ENCODE measurements around the gene PLXNA4.

The PLXNA4 gene

DNA sequence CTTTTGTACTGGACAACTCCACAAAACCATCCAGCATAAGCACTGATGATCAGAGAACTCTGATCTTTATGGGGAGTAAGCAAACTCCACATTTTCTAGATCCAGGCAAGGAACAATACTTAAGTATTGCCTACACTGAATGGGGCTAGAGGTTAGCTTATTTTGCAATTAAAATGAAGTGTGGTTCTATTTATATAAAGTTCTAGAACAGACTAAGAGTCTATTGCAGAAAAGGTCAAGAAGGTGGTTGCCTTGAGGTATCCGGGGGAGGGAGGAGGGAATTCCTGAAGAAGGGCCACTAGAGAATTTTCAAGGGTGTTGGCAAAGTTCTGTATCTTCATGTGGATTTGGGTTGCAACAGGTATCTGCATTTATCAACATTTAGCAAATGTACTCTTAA lies 477.9 kb downstream of the PLXNA4 start:
- no peak for DNase-seq

DNA sequence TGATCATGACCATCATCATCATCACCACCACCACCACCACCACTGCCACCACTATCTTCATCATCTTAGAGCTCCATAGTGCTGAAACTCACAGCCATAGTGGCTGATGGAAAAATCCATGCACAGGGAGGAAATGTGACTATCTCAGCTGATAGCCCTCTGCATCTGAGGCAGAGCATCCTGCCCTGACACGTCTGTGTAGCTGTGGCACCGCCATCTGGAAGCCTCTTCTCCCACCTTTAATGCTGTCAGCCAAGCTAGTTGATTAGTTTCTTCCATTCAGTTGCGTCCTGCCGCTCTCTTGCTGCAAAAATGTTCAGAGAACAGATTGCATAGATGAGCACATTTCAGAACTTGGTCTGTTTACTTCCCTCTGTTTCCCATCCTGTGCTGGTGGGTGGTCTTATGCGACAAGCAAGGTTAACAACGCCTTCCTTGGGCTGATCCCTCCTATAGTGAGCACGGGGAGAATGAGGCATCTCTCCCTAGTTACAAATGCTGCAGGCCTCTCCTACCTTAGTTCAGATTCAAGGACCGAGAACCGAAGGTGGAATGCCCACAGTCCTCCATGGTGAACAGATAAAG lies 478.6 kb downstream of the PLXNA4 start:
- no peak for DNase-seq

DNA sequence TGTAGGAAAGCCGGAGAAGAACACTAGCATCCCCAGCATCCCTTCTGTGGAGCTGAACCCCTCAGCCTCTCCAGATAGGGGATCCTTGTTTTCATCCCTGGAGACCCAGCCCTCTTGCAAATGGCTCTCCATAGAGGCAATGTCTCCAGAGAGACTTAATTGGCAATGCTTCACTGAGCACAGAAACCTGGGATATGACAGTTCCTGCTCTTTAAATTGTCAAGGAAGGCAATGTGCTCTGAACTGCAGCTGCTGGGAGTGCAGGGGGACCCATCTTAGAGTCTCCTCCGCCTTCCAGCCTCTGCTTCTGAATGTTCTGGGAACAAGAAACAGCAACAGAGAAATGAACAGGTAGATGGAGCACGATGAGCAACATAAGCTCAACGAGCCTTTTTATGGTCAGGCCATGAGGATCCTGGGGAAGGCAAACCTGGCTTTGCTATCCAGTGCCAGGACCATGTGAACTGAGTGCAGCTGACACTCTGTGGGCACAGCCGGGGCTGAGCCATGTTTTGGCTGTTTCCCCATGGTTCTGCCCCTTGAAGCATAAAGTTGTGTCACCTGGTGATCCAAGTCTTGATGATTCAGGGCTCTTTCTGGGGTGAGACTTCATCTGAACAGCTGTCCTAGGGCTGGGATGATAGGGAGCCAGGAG lies 481.0 kb downstream of the PLXNA4 start:
- no peak for DNase-seq

DNA sequence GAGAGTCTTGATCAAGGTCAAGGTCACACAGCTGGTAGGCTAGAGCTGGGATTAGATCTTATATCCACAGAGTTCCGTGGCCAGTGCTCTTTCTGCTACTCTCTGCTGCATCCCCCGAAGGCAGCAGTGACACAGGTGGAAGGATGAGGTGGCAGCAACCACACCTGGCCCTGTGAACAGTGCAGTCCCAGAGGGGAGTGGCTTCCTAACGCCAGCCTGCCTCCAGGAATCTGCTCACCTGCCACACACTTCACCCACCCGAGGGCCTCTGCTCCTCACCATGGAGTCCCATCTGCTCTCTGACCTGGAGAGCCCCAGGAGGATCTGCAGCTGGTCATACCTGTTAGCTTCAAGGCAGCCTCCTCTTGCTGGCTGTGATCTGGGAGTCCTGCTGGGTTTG lies 484.2 kb downstream of the PLXNA4 start:
- no peak for DNase-seq

DNA sequence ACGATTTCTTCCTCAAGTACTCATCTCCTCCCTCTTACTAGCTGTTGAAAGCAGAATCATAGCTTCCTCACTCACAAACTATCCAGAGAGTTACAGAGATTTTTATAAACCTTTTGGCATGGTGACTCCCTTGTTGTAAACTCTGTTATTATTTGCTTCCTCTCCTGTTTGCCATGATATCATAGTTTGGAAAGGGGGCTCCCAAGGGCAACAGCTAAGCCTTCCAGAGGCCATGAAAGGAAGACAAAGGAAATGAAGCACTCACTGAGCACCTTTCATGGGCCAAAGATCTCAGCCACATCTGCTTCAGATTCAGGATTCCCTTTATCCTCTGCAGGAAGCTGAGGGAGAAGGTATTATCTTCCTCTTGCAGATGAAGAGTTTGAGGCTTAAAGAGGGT lies 484.6 kb downstream of the PLXNA4 start:
- no peak for DNase-seq

DNA sequence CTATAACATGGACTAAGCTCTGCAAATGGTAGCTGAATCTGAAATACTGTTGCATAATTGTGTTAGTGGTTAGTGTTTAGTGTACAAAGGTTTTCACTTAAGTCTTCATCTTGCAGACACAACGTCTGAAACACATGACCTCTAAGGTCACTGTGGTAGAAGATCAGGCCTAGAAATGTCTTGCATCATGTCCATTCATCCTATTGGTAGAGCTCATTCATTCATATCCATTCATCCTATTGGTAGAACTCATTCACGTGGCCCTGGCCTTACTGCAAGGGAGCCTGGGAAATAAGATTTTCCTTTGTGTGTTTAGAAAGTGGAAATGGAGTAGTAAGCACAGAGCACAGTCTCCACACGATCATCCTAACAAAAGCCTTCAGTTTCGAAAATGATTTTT lies 485.8 kb downstream of the PLXNA4 start:
- DNase-seq = no peak

DNA sequence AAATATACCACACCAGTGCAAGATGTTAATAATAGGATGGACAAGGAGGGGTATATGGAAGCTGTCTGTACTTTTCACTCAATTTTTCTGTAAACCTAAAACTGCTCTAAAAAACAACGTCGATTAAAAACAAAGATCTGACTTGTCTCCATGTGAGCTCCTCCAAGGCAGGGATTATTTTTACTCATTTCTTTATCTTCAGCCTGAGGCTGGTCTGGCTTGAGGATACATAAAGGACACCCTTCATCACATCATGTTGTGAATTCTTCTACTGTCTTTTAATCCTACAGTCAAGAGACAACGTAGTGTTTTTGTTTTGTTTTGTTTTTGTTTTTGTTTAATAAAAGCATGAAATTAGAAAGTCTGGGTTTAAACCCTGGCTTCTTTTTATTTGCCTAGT lies 486.9 kb downstream of the PLXNA4 start:
- no peak for DNase-seq

DNA sequence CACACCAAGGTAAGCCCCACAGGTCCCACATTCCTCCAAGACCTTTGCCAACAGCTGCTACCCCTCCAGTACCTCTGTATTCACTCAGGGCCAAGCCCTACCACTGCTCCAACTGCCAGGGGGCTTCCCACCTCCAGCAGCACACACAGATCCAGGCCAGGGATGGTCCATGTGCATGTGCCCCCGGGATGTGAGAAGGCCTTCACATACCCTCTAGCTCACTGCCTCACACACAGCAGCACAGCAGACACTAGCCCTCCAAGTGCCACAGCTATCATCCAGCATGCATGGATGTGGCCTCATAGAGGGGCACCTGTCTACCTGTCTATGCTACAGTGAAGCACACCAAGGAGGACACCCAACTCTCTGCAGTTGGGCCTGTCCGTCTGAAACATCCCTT lies 488.8 kb downstream of the PLXNA4 start:
- DNase-seq = no peak

DNA sequence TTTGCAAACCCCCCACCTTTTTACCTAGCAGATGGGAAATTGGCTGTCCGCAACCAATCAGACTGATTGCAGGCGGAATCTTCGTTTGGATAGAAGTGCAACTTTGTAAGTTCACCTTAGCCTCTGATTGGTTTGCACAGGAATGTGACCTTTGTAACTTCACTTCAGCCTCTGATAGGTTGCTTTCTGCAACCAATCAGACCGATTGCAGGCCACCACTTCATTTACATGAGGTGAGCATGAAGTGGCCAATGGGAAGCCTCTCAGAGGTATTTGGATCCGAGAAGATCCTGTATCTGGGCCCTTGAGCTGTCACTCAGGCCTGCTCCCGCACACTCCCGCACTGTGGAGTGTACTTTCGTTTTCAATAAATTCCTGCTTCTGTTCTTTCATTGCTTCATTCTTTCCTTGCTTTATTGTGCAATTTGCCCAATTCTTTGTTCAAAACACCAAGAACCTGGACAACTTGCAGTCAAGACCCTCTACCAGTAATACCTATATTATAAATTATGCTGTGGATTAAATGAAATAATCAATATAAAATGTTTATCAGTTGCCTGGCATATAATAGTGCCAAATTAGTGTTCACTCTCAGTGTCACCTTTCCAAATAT lies 491.4 kb downstream of the PLXNA4 start:
- no peak for DNase-seq

DNA sequence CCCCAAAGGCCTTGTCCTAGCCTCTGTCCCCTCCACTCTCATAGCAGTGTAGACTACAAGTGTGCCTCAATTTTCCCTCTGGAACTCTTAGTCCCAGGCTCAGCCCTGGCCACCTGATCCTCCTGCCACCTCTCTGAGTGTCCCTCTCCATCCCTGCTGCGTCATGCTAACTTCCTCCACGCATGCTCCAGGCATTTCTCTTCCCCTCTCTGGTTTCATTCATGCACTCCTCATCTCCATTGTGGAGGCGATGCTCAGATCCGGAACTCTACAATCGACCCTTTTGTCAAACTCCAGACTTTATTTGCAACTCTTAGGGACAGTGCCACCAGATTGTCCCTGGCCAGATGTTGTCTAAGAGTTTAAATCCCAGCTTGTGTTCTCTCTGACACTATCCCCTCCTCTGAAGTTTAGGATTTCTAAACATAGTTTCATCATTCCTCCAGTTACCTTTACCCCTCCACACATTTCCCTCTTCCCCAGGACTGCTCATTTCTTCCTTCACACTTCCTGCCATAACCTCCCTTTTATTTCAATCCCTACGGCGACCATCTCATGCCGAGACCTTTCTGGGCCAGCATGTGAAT lies 492.6 kb downstream of the PLXNA4 start:
- DNase-seq = no peak

DNA sequence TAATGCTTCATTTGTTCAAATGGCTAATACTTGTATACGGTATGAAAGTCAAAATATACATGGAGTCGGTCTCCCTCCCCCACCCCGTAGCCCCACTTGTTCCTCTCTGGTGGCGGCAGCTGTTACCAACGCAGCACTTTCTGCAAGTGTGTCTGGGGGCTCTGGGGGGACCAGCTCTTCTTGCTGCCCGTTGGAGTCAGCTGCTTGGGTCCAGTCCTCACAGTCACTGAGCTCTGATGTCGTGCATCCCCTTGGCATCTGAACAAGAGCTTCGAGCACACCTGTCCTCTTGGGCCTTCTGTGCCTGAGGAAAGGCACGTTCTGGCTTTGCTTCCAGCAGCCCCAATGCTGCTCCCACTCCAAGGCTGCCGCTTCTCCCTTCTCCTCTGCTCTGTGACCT lies 493.1 kb downstream of the PLXNA4 start:
- DNase-seq = no peak

DNA sequence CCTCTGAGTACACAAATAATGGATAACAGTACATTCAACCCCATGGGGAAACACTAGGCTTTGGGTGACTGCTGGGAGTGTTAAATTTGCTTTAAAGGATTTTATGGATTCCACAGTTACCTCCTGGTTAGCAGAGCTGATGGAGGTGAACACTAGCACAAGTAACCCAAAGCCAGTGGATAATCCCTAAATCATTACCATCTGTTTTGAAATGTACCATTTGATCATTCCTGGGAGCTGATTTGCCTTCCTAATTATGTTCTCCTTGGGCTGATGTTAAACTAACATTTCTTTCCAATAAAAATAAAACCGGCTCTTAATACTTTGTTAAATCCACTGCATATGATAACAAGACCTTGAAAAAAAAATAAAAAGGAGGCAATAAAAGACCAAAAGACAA lies 493.9 kb downstream of the PLXNA4 start:
- no peak for DNase-seq

DNA sequence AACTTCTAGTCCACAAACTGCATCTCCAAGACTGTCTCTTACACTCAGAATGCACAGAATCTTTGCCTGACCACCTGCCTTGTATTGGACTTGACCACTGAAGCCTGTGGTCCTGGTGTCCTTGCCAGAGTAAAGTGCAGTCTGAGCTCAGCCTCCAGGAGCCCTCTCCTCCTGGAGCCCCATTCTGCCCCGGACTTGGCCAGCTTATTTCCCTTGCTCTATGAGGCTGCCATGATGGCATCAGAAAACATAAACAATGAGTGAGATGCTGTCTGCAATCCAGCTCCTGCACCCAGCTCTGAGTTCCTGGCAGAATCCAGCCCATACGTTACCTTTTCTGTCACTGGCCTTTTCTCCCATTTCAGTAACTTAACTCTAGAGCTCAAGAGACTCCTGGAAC lies 494.6 kb downstream of the PLXNA4 start:
- DNase-seq = no peak

DNA sequence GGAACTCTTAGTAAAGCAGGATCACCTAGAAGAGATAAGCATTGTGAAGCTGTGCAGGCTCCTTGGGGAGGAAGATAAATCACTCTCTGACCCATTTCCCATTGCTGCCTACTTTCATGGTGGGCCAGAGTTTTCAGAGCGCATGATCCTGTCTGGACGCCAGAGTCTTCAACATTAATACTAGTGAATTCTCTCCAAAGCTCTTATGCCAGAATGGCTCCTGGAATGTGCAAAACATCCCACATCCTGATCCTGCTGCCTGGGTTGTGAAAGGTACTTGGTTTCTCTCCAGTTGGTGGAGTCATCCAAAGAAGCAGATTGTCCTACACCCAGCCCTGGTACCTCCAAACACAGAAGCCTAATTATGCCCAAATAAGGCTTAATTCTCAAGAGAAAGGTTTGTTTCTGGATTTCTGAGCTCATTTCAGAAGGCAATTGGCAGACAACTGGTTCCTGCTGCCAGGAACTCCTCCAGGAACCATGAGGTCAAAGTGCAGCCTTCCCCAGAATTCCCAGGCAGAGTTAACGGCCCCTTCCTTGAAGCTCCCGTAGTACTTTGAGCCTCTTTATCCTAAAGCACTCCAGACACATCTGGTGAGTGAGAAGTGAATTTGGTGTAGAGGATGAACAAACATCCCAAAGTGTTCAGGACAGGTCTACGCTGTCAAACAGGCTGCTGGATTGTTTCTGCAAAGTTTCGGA lies 495.2 kb downstream of the PLXNA4 start:
- DNase-seq = no peak

DNA sequence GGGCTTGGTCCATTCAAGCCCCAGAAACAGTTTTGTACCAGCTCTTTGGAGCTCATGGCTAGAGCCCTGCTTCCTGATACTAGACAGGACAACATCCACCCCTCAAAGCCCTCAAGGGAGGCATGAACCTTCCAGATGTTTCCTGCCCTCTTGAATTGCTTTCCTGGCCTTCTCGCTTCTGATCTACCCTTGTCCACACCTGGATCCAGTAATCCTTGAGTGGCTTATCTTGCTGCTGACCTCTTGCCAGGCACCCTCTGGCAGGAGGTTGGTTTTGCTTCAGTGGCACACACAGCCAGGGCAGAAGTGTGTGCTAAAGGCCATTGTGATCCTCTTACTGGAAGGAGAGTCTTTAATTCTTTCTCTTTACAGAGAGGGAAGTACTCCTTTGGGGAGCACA lies 495.8 kb downstream of the PLXNA4 start:
- no peak for DNase-seq

DNA sequence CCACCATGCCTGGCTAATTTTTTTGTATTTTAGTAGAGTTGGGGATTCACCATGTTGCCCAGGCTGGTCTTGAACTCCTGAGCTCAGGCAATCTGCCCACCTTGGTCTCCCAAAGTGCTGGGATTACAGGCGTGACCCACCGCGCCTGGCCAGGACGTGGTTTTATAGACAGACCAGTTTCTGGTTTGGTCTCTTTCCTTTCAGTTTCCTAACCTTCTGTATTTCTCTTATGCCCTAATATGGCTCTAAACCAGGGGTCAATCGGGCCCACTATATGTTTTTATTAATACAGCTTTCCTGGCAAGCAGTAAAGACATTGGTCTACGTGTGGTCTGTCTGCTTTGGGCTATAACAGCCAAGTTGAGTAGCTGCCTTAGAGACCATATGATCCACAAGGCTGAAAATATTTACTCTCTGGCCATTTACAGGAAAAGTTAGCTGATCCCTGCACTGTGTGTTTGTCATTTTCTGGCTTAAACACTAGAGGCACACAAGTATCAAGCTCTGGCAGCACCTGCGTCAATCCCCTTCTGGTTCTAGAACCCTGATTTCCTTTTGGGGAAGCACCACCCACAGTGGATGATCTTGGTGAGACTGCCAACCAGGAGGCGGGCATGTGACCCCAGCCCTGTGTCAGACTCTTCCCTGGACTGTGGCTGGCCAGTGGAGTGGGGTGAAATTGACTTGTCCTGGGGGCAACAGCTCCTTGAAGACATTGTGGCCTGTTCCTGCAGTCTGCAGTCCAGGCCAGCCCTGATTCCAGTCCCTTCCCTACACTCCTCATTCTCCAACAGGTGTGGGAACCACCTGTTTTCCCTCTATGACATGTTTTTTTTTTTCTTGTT lies 497.2 kb downstream of the PLXNA4 start:
- DNase-seq = no peak

DNA sequence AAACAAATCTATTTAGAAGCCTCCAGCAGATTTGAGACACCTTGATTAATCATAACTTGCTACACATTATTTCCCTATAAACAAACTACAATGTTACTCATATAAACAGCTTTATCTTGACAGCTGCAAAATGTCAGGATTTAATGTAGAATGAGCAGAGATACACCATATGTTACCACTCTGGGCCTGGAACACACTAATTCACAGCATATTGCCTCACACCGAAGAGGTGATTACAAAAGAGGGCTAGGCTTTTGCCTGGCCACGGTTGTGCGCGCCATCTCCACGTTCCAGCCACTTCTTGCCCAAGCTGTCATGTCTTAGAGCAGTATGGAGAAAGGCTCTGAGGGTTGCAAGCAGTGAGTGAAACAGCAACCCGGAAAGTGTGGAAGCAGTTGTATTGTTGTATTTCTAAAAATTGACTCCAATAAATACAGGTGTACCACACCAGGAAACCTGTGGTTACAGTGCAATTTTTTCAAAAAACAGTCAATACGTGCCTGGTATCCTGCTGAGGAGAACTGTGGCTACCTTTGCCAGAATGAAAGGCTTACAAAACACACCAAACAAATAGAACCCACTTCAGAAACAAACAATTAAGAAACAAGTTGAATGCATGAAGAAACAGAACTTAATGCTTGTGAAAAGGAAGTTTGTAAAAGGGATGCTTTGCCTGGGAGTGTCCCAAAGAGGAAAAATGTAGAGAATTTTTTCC lies 498.1 kb downstream of the PLXNA4 start:
- DNase-seq = no peak

DNA sequence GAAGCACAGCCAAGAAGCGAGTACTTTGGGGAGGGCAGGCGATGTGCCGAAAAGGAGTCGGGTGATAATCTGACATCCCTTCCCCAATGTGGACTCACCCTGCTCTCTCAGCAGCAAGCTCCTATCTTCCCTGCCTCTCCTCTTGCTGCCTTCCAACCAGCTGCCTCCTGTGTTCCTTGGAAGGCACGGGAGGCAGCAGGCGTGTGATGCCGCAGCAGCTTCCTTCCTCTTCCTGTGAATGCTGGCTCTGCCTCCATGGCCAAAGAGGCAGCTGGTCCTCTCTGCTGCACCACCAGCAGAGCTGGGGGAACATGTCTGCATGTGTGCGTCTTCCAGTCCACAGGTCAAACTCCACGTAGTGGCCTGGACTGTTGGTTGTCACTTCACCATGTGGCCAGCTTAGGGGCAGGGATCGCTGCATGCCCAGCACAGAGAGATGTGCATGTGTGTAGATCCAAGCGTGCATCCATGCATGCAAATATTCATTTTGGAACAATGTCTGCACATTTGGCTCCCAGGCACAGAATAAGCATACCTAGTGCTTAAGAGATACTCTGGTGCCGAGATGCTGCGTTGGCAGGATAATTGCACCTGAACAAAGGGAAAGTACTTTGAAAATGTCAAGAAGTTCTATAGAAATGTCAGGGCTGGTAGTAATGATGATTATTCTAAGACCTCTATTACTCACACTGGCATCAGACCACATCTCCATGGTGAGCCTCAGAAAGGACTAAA lies 499.8 kb downstream of the PLXNA4 start:
- DNase-seq = no peak

DNA sequence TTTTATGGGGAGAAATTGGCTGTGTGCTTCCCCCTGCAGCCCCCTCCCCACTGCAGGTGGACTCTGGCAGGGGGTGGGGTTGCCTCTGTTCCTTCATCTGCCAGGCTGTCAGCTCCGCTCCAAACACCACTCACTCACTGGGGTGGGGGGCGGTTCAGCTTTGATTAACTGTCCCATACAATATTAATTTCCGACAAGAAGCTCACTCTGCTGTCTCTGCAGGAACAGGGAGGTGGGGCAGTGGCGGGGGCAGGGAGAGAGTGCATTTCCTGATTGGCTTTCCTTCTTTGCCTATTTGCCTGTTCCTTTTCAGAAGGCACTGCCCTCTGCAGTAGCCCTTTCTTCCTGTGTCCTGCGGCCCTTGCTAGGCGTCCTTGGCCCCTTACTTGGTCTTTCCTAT lies 500.8 kb downstream of the PLXNA4 start:
- no peak for DNase-seq

DNA sequence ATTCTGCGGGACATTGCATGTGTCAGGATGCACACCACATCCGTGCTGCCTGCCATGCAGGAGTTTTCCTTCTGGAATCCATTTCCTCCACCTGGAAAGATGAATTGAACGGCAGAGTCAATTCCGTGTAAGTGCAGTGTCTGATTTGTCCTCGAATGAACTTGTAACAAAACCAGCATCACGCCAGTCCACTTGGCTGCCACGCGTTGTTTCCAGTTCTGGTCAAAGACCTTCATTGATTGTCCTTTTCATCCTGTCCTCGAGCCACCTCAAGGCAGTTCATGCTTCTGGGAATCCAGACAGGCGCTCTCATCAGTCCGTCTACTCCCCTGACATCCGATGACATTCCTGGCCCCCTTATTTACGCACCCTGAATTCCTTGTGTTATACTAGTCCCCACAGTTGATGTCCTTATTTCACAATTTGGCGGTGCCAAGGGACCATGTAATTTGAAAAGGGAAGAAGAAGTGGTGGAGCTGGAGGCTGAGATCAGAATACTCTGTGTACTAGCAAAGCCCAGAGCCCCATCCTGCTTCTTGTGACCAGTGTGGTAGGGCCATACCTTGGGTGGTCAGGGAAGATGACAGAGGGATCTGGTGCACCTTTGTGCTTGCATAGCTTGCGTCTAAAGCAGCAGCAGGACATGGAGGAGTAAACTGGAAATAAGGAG lies 502.2 kb downstream of the PLXNA4 start:
- no peak for DNase-seq
